Inflammatory macrophage (primary cell): ENCODE data around the gene TMTC1.

ENCODE experiments used
- DNase-seq, 2 donors: peaks; one replicate each; pipeline ENCODE4 v3.0.0-alpha.2; 2020 to 2022

TMTC1 gene

GRCh38 chr12:29612912-29613311 lies 170.8 kb downstream of the TMTC1 start:
- no peak for DNase-seq

- no peak for DNase-seq
These were observed 171.8 kb downstream of the TMTC1 start for GRCh38 chr12:29611906-29612305.

GRCh38 chr12:29610473-29611170 lies 173.1 kb downstream of the TMTC1 start:
- peak; percentile 13 to 33 for DNase-seq

- no peak for DNase-seq
These were observed 174.1 kb downstream of the TMTC1 start for GRCh38 chr12:29609431-29610215.

GRCh38 chr12:29608581-29608980 lies 175.2 kb downstream of the TMTC1 start:
- no peak for DNase-seq

GRCh38 chr12:29599381-29599780 lies 184.4 kb downstream of the TMTC1 start:
- no peak for DNase-seq

GRCh38 chr12:29595071-29595755 lies 188.5 kb downstream of the TMTC1 start:
- no peak for DNase-seq

- no peak for DNase-seq
These were observed 190.7 kb downstream of the TMTC1 start for GRCh38 chr12:29593001-29593400.

- peak in 1 of 2 donors; percentile 9 for DNase-seq
These were observed 192.4 kb downstream of the TMTC1 start for GRCh38 chr12:29591140-29592020.

- no peak for DNase-seq
These were observed 193.9 kb downstream of the TMTC1 start for GRCh38 chr12:29589851-29590250.

GRCh38 chr12:29589286-29589820 lies 194.4 kb downstream of the TMTC1 start:
- no peak for DNase-seq

- no peak for DNase-seq
These were observed 201.0 kb downstream of the TMTC1 start for GRCh38 chr12:29582677-29583272.

- no peak for DNase-seq
These were observed 201.6 kb downstream of the TMTC1 start for GRCh38 chr12:29582146-29582545.

- DNase-seq = no peak
These were observed 202.1 kb downstream of the TMTC1 start for GRCh38 chr12:29581631-29582030.

- DNase-seq = no peak
These were observed 202.8 kb downstream of the TMTC1 start for GRCh38 chr12:29580971-29581370.

- DNase-seq = no peak
These were observed 205.0 kb downstream of the TMTC1 start for GRCh38 chr12:29578731-29579130.

GRCh38 chr12:29578070-29578469 lies 205.7 kb downstream of the TMTC1 start:
- peak in 1 of 2 donors; percentile 59 for DNase-seq

GRCh38 chr12:29574500-29574899 lies 209.2 kb downstream of the TMTC1 start:
- peak in 1 of 2 donors; percentile 24 for DNase-seq

- DNase-seq = no peak
These were observed 210.8 kb downstream of the TMTC1 start for GRCh38 chr12:29572938-29573337.

GRCh38 chr12:29572464-29572863 lies 211.3 kb downstream of the TMTC1 start:
- DNase-seq = no peak

GRCh38 chr12:29569132-29569757 lies 214.5 kb downstream of the TMTC1 start:
- no peak for DNase-seq
